ENCODE results near the gene SDK1.

Gene SDK1

GRCh38 chr7:3585826-3586225, 284.8 kb downstream of the SDK1 start:
- no peak for DNase-seq (ENCODE audit: low read depth, low spot score)

- DNase-seq (ENCODE audit: low read depth, low spot score), result peak; percentile 6
Observed at GRCh38 chr7:3588341-3588740, 287.3 kb downstream of the SDK1 start.

- no peak for DNase-seq (ENCODE audit: low read depth, low spot score)
Observed at GRCh38 chr7:3589752-3590151, 288.7 kb downstream of the SDK1 start.

- no peak for DNase-seq (ENCODE audit: low read depth, low spot score)
Observed at GRCh38 chr7:3591219-3591618, 290.2 kb downstream of the SDK1 start.

GRCh38 chr7:3591944-3592343, 290.9 kb downstream of the SDK1 start:
- no peak for DNase-seq (ENCODE audit: low read depth, low spot score)

- DNase-seq (ENCODE audit: low read depth, low spot score), result peak; percentile 16
Observed at GRCh38 chr7:3592401-3593134, 291.5 kb downstream of the SDK1 start.

GRCh38 chr7:3594901-3595300, 293.8 kb downstream of the SDK1 start:
- DNase-seq (ENCODE audit: low read depth, low spot score), result no peak

- DNase-seq (ENCODE audit: low read depth, low spot score), result no peak
Observed at GRCh38 chr7:3598854-3599253, 297.8 kb downstream of the SDK1 start.

- peak; percentile 42 for DNase-seq (ENCODE audit: low read depth, low spot score)
Observed at GRCh38 chr7:3605222-3605621, 304.2 kb downstream of the SDK1 start.

- no peak for DNase-seq (ENCODE audit: low read depth, low spot score)
Observed at GRCh38 chr7:3606436-3606835, 305.4 kb downstream of the SDK1 start.

- no peak for DNase-seq (ENCODE audit: low read depth, low spot score)
Observed at GRCh38 chr7:3607847-3608246, 306.8 kb downstream of the SDK1 start.

GRCh38 chr7:3616306-3616705, 315.3 kb downstream of the SDK1 start:
- no peak for DNase-seq (ENCODE audit: low read depth, low spot score)

GRCh38 chr7:3630081-3630480, 329.0 kb downstream of the SDK1 start:
- DNase-seq (ENCODE audit: low read depth, low spot score), result no peak

GRCh38 chr7:3634396-3634795, 333.3 kb downstream of the SDK1 start:
- no peak for DNase-seq (ENCODE audit: low read depth, low spot score)

GRCh38 chr7:3636131-3636860, 335.2 kb downstream of the SDK1 start:
- DNase-seq (ENCODE audit: low read depth, low spot score), result peak; percentile 7

- DNase-seq (ENCODE audit: low read depth, low spot score), result no peak
Observed at GRCh38 chr7:3639253-3639652, 338.2 kb downstream of the SDK1 start.

GRCh38 chr7:3641582-3641981, 340.5 kb downstream of the SDK1 start:
- no peak for DNase-seq (ENCODE audit: low read depth, low spot score)

- no peak for DNase-seq (ENCODE audit: low read depth, low spot score)
Observed at GRCh38 chr7:3643091-3643490, 342.0 kb downstream of the SDK1 start.

GRCh38 chr7:3648276-3648675, 347.2 kb downstream of the SDK1 start:
- DNase-seq (ENCODE audit: low read depth, low spot score), result no peak

GRCh38 chr7:3649250-3649649, 348.2 kb downstream of the SDK1 start:
- peak; percentile 22 for DNase-seq (ENCODE audit: low read depth, low spot score)

- peak; percentile 24 for DNase-seq (ENCODE audit: low read depth, low spot score)
Observed at GRCh38 chr7:3649678-3650440, 348.8 kb downstream of the SDK1 start.

GRCh38 chr7:3650844-3651243, 349.8 kb downstream of the SDK1 start:
- DNase-seq (ENCODE audit: low read depth, low spot score), result peak; percentile 8

Measured in astrocyte of the hippocampus (primary cell).